VCaP (cell line): ENCODE measurements around the gene LDLRAD3.
"Not testable (repeated sequence)": the region's sequence is repeated elsewhere in the genome, so short reads cannot be mapped to it uniquely, and the experiment has no call there.

Experiments
- H3K27ac ChIP-seq: fragments of 450-650 bp; 2 replicates; pipeline ENCODE4 v1.5.1; 2017
- CTCF ChIP-seq: fragments of 450-650 bp; conservative IDR thresholded peaks from 2 replicates; pipeline ENCODE4 v1.5.1; 2017; ENCODE audit warnings: mild to moderate bottlenecking, moderate library complexity

The LDLRAD3 gene

GRCh38 chr11:36039471-36039870, 95.6 kb downstream of the LDLRAD3 start:
- no peak for TF ChIP-seq CTCF
- no peak overlapping the region for H3K27ac ChIP-seq

GRCh38 chr11:36041988-36042611, 98.2 kb downstream of the LDLRAD3 start:
- peak; percentile 76 for TF ChIP-seq CTCF
- H3K27ac ChIP-seq: no peak overlapping the region

GRCh38 chr11:36044636-36045035, 100.8 kb downstream of the LDLRAD3 start:
- no peak overlapping the region for H3K27ac ChIP-seq
- TF ChIP-seq CTCF: no peak

GRCh38 chr11:36045945-36046344, 102.1 kb downstream of the LDLRAD3 start:
- not testable (repeated sequence) for H3K27ac ChIP-seq

- no peak overlapping the region for H3K27ac ChIP-seq
- TF ChIP-seq CTCF: no peak
Measured at GRCh38 chr11:36046932-36047331, 103.1 kb downstream of the LDLRAD3 start.

- no peak for TF ChIP-seq CTCF
- H3K27ac ChIP-seq: no peak overlapping the region
Measured at GRCh38 chr11:36047344-36047743, 103.5 kb downstream of the LDLRAD3 start.

- peak overlapping the region; percentile 32 for H3K27ac ChIP-seq
- TF ChIP-seq CTCF: no peak
Measured at GRCh38 chr11:36048496-36049247, 104.8 kb downstream of the LDLRAD3 start.
